GM19468 (cell line): ENCODE results near the gene TNFAIP2.

Experiments
- ATAC-seq: cut with Tn5 transposase; IDR thresholded peaks from one replicate; pipeline ENCODE4 v1.9.1; 2021; ENCODE audit warnings: mild to moderate bottlenecking, moderate library complexity, moderate number of reproducible peaks; ENCODE audit not compliant: unreplicated experiment; ENCODE audit errors: extremely low read depth

The TNFAIP2 gene

GRCh38 chr14:103121121-103121845, 2.0 kb upstream of the TNFAIP2 start:
- ATAC-seq: no peak

- no peak for ATAC-seq
Measured at GRCh38 chr14:103121846-103122584, 1.2 kb upstream of the TNFAIP2 start.

- ATAC-seq: no peak
Measured at GRCh38 chr14:103122585-103122946, 695 bp upstream of the TNFAIP2 start.

- no peak for ATAC-seq
Measured at GRCh38 chr14:103123634-103124500, 606 bp downstream of the TNFAIP2 start.

- ATAC-seq: no peak
Measured at GRCh38 chr14:103124501-103125001, 1.3 kb downstream of the TNFAIP2 start.

- no peak for ATAC-seq
Measured at GRCh38 chr14:103125098-103126070, 2.1 kb downstream of the TNFAIP2 start.

- ATAC-seq: no peak
Measured at GRCh38 chr14:103126088-103126872, 3.0 kb downstream of the TNFAIP2 start.

GRCh38 chr14:103126873-103127304, 3.6 kb downstream of the TNFAIP2 start:
- no peak for ATAC-seq

- no peak for ATAC-seq
Measured at GRCh38 chr14:103127356-103127755, 4.1 kb downstream of the TNFAIP2 start.

- ATAC-seq: no peak
Measured at GRCh38 chr14:103127861-103128598, 4.8 kb downstream of the TNFAIP2 start.

GRCh38 chr14:103128631-103129300, 5.5 kb downstream of the TNFAIP2 start:
- no peak for ATAC-seq

- no peak for ATAC-seq
Measured at GRCh38 chr14:103129301-103130016, 6.2 kb downstream of the TNFAIP2 start.

- no peak for ATAC-seq
Measured at GRCh38 chr14:103130017-103130764, 6.9 kb downstream of the TNFAIP2 start.

GRCh38 chr14:103130965-103131364, 7.7 kb downstream of the TNFAIP2 start:
- no peak for ATAC-seq

- ATAC-seq: no peak
Measured at GRCh38 chr14:103131580-103131979, 8.3 kb downstream of the TNFAIP2 start.
